SK-N-MC (cell line): ENCODE data around the gene MLN.

ENCODE experiments used
- EZH2 ChIP-seq: fragments of 200-600 bp; sonication (generic); IDR thresholded peaks from one replicate; pipeline ENCODE4 v1.6.1; 2017; ENCODE audit warnings: antibody characterized with exemption
- FOXP2 ChIP-seq: optimal IDR thresholded peaks from 2 replicates; pipeline ENCODE3; 2011; ENCODE audit warnings: mild to moderate bottlenecking, moderate library complexity; ENCODE audit not compliant: insufficient read depth; ENCODE audit errors: extremely low read length, control extremely low read depth
- POLR2AphosphoS5 ChIP-seq: IDR thresholded peaks from 2 replicates; pipeline ENCODE4 v1.6.1; 2012; ENCODE audit warnings: mild to moderate bottlenecking, low read depth, low read length, borderline replicate concordance

GRCh38 chr6:33850296-33850695 lies 46.5 kb upstream of the MLN start:
- TF ChIP-seq EZH2 (no peak), POLR2AphosphoS5 (no peak), FOXP2 (no peak)
